Osteoblast (primary cell): ENCODE results near the gene XYLT1. TPM values are rescaled to one million over a fixed set of nuclear protein-coding genes. Genes with fewer than 3 reads are reported as not detected.

ENCODE experiments used
- DNase-seq: peaks from one replicate; pipeline ENCODE4 v3.0.0; 2011; ENCODE audit warnings: low spot score, mixed read lengths; ENCODE audit not compliant: insufficient read length; ENCODE audit errors: missing footprints
- H2AFZ ChIP-seq: 2 replicates; pipeline ENCODE4 v1.6.0; 2011; ENCODE audit warnings: mild to moderate bottlenecking, low read length
- H3K27ac ChIP-seq: 2 replicates; pipeline ENCODE4 v1.5.1; 2011; ENCODE audit warnings: mild to moderate bottlenecking, low read depth, low read length, moderate library complexity
- H3K27me3 ChIP-seq: 2 replicates; pipeline ENCODE4 v1.6.0; 2012; ENCODE audit warnings: mild to moderate bottlenecking, control low read depth, inconsistent platforms, low read length, moderate library complexity; ENCODE audit not compliant: insufficient read depth
- H3K36me3 ChIP-seq: 2 replicates; pipeline ENCODE4 v1.5.1; 2011; ENCODE audit warnings: mild to moderate bottlenecking, low read length, control low read depth, moderate library complexity; ENCODE audit not compliant: insufficient read depth
- H3K4me1 ChIP-seq: 2 replicates; pipeline ENCODE4 v1.5.1; 2011; ENCODE audit warnings: mild to moderate bottlenecking, low read length, control low read depth, moderate library complexity; ENCODE audit not compliant: insufficient read depth
- H3K4me2 ChIP-seq: 2 replicates; pipeline ENCODE4 v1.6.0; 2011; ENCODE audit warnings: mild to moderate bottlenecking, low read length; ENCODE audit not compliant: insufficient read depth
- H3K4me3 ChIP-seq: fragments of 200-600 bp; sonication (generic); 3 replicates; pipeline ENCODE4 v1.5.1; 2012; ENCODE audit warnings: mild to moderate bottlenecking, low read length, inconsistent platforms; ENCODE audit not compliant: insufficient read depth
- H3K79me2 ChIP-seq: 2 replicates; pipeline ENCODE4 v1.6.0; 2012; ENCODE audit warnings: mild to moderate bottlenecking, low read length, control low read depth, inconsistent platforms; ENCODE audit not compliant: insufficient read depth
- H3K9me3 ChIP-seq: 2 replicates; pipeline ENCODE4 v1.5.1; 2011; ENCODE audit warnings: low read depth, low read length, control low read depth
- H4K20me1 ChIP-seq: 2 replicates; pipeline ENCODE4 v1.6.0; 2012; ENCODE audit warnings: mild to moderate bottlenecking, low read length, control low read depth; ENCODE audit not compliant: insufficient read depth
- total RNA-seq: library from RNA; depleted of rRNA; stranded (reverse); fragments of >200 nt; gene quantifications from 2 replicates; pipeline ENCODE4 v1.2.3, GENCODE V29; 2012
- TF ChIP-seq, protein P1 (sequence below): IDR thresholded peaks from 2 replicates; pipeline ENCODE4 v1.5.1; 2011; ENCODE audit warnings: mild to moderate bottlenecking, low read depth, low read length, moderate library complexity; ENCODE audit errors: extremely low read depth

XYLT1 gene
- total RNA-seq, 1 donor: 43.4 TPM

DNA sequence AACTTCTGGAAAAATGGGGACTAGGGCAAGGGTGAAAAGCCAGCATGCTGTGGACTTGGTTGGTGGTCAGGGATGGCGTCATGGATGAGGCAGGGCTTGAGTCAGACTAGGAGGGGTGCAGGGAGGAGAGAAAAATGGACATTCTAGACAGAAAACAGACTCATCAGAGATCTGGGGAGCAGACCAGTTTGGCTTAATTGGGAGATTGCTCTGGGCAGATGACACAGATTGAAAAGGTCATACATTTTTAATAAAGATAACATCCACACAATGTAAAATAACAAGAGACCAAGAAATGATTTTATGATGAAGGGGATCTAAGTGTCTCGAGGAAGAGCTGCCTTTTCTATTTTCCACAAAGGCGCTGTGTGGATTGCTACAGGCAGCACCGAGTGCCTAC, 326.3 kb downstream of the XYLT1 start:
- Histone ChIP-seq H2AFZ (no peak overlapping the region), H3K27ac (no peak overlapping the region), H3K27me3 (no peaks in the 10 kb centered on the region), H3K9me3 (no peaks in the 10 kb centered on the region), H3K79me2 (no peaks in the 10 kb centered on the region), H3K4me3 (no peak overlapping the region), H3K4me1 (no peaks in the 10 kb centered on the region), H3K4me2 (no peak overlapping the region), H4K20me1 (peaks cover 38% of the 10 kb centered on the region), H3K36me3 (no peaks in the 10 kb centered on the region)
- DNase-seq: no peak
- TF ChIP-seq, protein P1, sequence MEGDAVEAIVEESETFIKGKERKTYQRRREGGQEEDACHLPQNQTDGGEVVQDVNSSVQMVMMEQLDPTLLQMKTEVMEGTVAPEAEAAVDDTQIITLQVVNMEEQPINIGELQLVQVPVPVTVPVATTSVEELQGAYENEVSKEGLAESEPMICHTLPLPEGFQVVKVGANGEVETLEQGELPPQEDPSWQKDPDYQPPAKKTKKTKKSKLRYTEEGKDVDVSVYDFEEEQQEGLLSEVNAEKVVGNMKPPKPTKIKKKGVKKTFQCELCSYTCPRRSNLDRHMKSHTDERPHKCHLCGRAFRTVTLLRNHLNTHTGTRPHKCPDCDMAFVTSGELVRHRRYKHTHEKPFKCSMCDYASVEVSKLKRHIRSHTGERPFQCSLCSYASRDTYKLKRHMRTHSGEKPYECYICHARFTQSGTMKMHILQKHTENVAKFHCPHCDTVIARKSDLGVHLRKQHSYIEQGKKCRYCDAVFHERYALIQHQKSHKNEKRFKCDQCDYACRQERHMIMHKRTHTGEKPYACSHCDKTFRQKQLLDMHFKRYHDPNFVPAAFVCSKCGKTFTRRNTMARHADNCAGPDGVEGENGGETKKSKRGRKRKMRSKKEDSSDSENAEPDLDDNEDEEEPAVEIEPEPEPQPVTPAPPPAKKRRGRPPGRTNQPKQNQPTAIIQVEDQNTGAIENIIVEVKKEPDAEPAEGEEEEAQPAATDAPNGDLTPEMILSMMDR: no peak

DNA sequence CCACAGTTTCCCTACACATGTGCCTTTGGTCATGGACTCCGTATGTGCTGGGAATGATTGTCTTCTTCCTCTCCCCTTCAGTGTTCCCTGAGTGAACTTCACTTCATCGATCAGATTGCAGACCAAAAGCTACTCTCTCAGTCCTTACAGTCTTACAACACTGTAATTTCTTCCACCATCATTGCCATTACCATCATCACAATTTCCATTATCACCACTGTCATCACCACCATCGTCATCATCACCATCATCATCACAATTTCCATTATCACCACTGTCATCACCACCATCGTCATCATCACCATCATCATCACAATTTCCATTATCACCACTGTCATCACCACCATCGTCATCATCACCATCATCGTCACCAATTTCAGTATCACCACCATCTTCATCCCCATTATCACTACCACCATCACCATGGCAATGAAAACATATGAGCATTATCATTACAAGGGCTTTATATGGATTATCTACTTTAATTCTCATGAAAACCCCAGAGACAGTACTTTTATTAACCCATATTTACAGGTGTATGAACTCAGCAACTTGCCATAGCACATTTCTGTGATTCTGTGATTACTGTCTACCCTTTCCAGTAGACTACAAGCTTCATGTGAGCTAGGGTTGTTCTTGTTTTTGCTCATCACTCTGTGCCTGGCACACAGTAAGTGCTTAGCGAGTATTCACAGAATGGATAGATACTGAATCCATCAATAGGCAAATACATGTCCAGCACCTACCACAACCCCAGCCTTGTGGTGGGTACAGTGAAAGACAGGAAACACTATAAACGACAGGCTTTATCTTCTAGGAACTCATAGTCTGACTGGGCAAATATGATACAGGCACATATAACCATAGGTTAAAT, 327.0 kb downstream of the XYLT1 start:
- DNase-seq: no peak
- H4K20me1 ChIP-seq: peaks cover 33% of the 10 kb centered on the region
- no peak overlapping the region for H2AFZ ChIP-seq
- no peaks in the 10 kb centered on the region for H3K79me2 ChIP-seq
- H3K9me3 ChIP-seq: no peaks in the 10 kb centered on the region
- H3K36me3 ChIP-seq: no peaks in the 10 kb centered on the region
- TF ChIP-seq, protein P1: no peak
- H3K27ac ChIP-seq: no peak overlapping the region
- no peak overlapping the region for H3K4me2 ChIP-seq
- no peaks in the 10 kb centered on the region for H3K4me1 ChIP-seq
- H3K4me3 ChIP-seq: no peak overlapping the region
- H3K27me3 ChIP-seq: no peaks in the 10 kb centered on the region

DNA sequence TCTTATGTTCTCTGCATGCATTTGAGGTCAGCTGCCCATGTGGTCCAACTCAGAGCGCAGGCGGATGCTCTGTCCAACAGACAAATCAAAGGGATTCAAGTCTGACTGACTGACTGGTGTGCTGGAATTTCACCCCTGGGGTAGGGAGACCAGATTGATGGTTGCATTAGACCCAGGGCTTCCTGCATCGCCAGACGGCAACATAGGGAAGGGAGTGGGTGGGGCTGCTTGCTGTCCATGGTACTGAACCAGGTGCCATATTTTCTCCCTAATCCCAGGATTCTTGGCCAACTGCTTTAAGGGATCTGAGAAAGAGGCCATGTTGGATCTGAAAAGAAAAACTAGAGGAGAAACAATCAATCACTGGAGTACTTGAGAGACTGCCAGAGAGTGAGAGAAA, 332.0 kb downstream of the XYLT1 start:
- H3K9me3 ChIP-seq: no peaks in the 10 kb centered on the region
- H3K4me1 ChIP-seq: no peaks in the 10 kb centered on the region
- no peak overlapping the region for H3K4me2 ChIP-seq
- TF ChIP-seq, protein P1: no peak
- H3K4me3 ChIP-seq: no peak overlapping the region
- H3K27ac ChIP-seq: no peak overlapping the region
- H2AFZ ChIP-seq: no peak overlapping the region
- peak; percentile 68 for DNase-seq
- peaks cover 10% of the 10 kb centered on the region for H4K20me1 ChIP-seq
- H3K27me3 ChIP-seq: no peaks in the 10 kb centered on the region
- no peaks in the 10 kb centered on the region for H3K79me2 ChIP-seq
- peaks cover 14% of the 10 kb centered on the region for H3K36me3 ChIP-seq

DNA sequence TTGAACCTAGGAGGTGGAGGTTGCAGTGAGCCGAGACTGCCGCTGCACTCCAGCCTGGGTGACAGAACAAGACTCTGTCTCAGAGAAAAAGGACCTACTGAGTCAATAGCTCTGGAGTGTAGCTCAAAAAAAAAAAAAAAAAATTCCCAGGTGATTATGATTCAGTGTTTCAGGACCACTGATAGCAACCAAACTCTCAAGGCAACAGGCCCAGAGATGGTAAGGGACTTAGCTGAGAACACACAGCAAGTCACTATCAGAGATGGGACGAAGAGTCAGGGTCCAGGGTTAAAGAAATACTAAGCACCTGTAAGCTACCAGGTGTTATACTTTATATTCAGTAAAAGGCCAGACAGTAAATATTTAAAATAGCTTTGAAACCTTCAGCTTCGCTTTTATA, 335.3 kb downstream of the XYLT1 start:
- no peak for DNase-seq
- Histone ChIP-seq H3K9me3 (no peaks in the 10 kb centered on the region), H2AFZ (no peak overlapping the region), H3K27ac (no peak overlapping the region), H3K36me3 (peaks cover 16% of the 10 kb centered on the region), H4K20me1 (peaks cover 5% of the 10 kb centered on the region), H3K4me2 (no peak overlapping the region), H3K4me1 (no peaks in the 10 kb centered on the region), H3K4me3 (no peak overlapping the region), H3K79me2 (no peaks in the 10 kb centered on the region), H3K27me3 (no peaks in the 10 kb centered on the region)
- TF ChIP-seq, protein P1: no peak
